Measurements from ENCODE around the gene SCG2.

GRCh38 chr2:223591596-223591995 lies 10.6 kb downstream of the SCG2 start:
- TF ChIP-seq CTCF (IDR thresholded peaks at IDR 0.05; ENCODE audit: low read depth, low read length, missing input control) (no peak), MAX (IDR thresholded peaks at IDR 0.05) (no peak), REST (IDR thresholded peaks at IDR 0.05) (no peak), ZBTB33 (IDR thresholded peaks at IDR 0.05) (no peak), RXRA (IDR thresholded peaks at IDR 0.05) (no peak), SP1 (IDR thresholded peaks at IDR 0.05) (no peak), NR2F2 (IDR thresholded peaks at IDR 0.05) (no peak), ATF3 (IDR thresholded peaks at IDR 0.05) (no peak)

All from liver (tissue), 3 donors.